KBM-7 (cell line): ENCODE measurements around the gene PPP2R2B.

Experiments
- DNase-seq: peaks from one replicate; pipeline ENCODE4 v3.0.0-alpha.2; 2015
- in situ Hi-C: fragments of 300-500 bp; cut with MboI; formaldehyde crosslinking; loops from 2 replicates; pipeline ENCODE4 v1.14.3; 2020; ENCODE audit warnings: low sequenced_read_pairs, low pct_unique_long_range_greater_than_20kb, mixed read lengths

The PPP2R2B gene

GRCh38 chr5:146683861-146684260 is 194.7 kb downstream of the PPP2R2B start:
- in situ Hi-C loops, result no loop called here
- no peak for DNase-seq

- no peak for DNase-seq
- in situ Hi-C loops, result no loop called here
Measured at GRCh38 chr5:146682899-146683532, 195.5 kb downstream of the PPP2R2B start.

DNA sequence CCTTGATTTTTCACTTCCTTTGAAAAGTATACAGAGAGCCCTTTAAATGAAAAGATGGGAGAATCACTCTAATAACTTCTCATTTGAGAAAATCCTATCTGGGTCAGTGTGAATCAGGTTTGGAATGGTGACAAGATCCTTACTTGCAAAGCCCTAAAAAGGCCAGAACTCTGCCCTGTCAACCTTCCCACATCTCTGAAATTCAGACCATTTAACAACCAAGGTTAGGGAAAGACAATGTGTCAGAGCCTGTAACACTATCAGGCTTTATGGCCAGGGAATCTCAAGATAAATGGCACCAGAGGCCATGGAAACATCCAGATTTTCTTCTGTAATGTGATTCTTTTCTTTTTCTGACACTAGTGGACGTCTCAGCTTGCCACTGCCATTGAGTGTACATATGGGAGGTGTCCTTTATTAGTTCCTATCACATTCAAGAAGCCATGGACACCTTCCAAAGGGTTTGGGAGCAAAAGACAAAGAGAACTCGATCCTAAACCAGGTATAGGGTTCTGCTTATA is 196.9 kb downstream of the PPP2R2B start:
- in situ Hi-C loops, result no loop called here
- no peak for DNase-seq

DNA sequence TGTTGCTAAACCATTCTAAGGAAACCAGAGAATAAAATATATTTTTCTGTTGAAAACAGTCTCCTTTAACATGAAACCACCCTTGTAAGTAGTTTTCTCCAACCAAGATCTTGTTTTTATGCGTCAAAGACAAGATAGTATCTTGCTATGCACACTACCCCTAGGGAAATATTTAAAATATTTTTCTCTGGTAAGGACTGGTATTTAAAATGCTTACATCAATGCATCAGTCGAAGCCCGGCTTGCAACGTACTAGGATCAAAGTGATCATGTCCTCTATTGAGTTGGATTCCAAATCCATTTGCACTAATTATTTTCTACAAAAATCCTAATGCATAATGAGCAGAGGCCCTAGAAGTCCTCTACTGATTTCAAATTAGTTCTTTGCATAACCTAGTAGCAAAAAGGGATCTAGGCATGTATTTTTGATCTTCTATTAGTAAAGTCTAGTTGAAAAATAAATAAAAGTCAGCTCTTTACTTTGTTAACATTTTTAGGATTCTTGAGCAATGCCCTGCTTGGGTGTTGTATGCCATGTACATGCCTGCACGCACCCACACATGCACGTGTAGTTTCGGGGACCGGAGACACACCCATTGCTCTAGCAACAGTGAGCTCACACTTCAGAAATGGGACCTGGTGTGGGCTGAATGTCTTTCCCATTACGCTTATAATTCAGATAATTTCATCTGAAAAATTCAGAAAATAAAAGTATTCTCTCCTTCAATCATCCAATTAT is 197.5 kb downstream of the PPP2R2B start:
- in situ Hi-C loops, result no loop called here
- DNase-seq, result no peak

DNA sequence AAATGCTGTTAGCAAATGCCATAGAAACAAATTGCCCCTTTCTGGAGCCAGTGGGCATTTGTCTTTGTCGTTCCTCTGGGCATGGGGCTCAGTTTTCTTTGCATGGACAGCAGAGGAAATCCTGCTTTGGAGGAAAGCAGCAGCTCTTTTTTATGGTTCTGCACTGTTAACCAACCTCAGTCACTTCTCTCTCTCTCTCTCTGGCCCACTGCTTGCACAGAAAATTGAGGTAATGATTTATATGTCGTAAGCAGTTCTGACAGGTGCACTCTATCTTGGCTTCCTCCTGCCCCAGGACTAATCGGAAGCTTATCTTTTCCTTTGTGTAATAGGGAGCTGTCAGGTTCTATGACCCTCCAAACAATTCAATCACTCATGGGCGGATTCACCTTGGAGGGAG is 202.9 kb downstream of the PPP2R2B start:
- in situ Hi-C loops, result no loop called here
- peak; percentile 68 for DNase-seq

- no peak for DNase-seq
- in situ Hi-C loops, result loop anchor here (25.0 kb wide), 1 partner anchor 289 kb away; no protein-coding TSS in a partner anchor
Measured at GRCh38 chr5:146672866-146673265, 205.7 kb downstream of the PPP2R2B start.

- in situ Hi-C loops, result loop anchor here (25.0 kb wide), 1 partner anchor 291 kb away; no protein-coding TSS in a partner anchor
- DNase-seq, result no peak
Measured at GRCh38 chr5:146671561-146672295, 206.8 kb downstream of the PPP2R2B start.

GRCh38 chr5:146669656-146670055 is 208.9 kb downstream of the PPP2R2B start:
- DNase-seq, result no peak
- in situ Hi-C loops, result loop anchor here (25.0 kb wide), 1 partner anchor 293 kb away; no protein-coding TSS in a partner anchor

DNA sequence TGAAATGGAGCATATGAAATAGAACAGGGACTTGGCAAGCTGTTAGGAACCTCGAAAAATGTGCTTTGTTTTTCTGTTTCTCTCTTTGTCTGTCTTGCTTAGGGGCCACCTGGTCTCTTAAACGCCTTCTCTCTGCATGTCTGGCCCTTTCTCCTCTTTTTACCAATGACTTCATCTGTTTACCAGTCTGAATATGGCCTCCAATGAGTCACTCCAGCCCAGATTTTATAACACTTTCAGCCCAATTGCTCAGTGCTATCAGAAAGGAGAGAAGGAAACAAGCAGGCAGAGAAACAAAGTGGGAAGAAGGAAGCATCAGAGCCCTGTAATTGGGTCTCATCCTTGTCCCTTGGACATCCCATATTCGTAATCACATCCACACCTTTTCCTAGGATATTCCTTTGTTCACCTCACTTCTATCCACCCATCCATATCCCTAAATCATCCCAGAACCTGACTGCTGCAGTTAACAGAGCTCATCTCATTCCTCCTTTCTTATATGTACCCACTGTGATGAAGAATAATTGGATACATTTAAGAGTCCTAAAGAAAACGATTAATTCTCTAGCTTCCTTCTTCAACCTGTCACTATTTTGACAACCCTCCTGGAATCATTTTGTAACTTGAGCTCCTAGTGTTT is 210.8 kb downstream of the PPP2R2B start:
- DNase-seq, result no peak
- in situ Hi-C loops, result loop anchor here (25.0 kb wide), 1 partner anchor 295 kb away; no protein-coding TSS in a partner anchor

- peak; percentile 41 for DNase-seq
- in situ Hi-C loops, result loop anchor here (25.0 kb wide), 1 partner anchor 300 kb away; no protein-coding TSS in a partner anchor
Measured at GRCh38 chr5:146662229-146662628, 216.3 kb downstream of the PPP2R2B start.

DNA sequence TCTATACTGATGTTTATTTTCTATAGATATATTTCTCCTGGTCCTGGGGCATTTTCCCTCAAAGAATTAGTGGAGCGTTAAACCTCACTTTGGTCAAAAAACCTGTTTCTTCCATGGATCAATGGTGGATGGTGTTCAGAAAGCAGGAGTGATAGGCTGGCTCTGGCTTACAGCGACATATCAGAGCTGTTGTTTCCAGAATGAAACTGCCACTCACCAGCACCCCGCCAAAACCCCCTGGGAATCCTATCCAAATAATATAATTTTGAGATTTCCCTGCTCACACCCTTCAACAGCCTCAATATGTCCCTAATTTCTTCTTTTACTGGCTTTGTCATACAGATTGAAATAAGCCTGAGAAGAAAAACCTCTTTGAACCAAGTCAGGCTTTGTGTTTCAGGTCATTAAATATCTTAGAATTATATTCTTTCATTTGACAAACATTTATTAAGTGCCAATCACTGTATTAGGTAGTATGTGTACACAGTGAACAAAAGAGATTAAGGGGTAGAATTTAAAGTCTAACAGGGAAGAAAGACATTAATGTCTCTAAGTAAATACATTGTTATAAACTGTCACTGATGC is 218.1 kb downstream of the PPP2R2B start:
- in situ Hi-C loops, result loop anchor here (25.0 kb wide), 1 partner anchor 302 kb away; no protein-coding TSS in a partner anchor
- DNase-seq, result no peak

GRCh38 chr5:146659961-146660360 is 218.6 kb downstream of the PPP2R2B start:
- in situ Hi-C loops, result loop anchor here (25.0 kb wide), 1 partner anchor 302 kb away; no protein-coding TSS in a partner anchor
- no peak for DNase-seq

GRCh38 chr5:146656703-146657102 is 221.9 kb downstream of the PPP2R2B start:
- DNase-seq, result no peak
- in situ Hi-C loops, result loop anchor here (25.0 kb wide), 1 partner anchor 306 kb away; no protein-coding TSS in a partner anchor

- in situ Hi-C loops, result loop anchor here (25.0 kb wide), 1 partner anchor 309 kb away; no protein-coding TSS in a partner anchor
- DNase-seq, result peak; percentile 22
Measured at GRCh38 chr5:146653560-146653959, 225.0 kb downstream of the PPP2R2B start.

- no peak for DNase-seq
- in situ Hi-C loops, result loop anchor here (25.0 kb wide), 1 partner anchor 310 kb away; no protein-coding TSS in a partner anchor
Measured at GRCh38 chr5:146652547-146652946, 226.0 kb downstream of the PPP2R2B start.

- in situ Hi-C loops, result no loop called here
- no peak for DNase-seq
Measured at GRCh38 chr5:146647656-146648199, 230.8 kb downstream of the PPP2R2B start.

- in situ Hi-C loops, result no loop called here
- no peak for DNase-seq
Measured at GRCh38 chr5:146646441-146646840, 232.1 kb downstream of the PPP2R2B start.

DNA sequence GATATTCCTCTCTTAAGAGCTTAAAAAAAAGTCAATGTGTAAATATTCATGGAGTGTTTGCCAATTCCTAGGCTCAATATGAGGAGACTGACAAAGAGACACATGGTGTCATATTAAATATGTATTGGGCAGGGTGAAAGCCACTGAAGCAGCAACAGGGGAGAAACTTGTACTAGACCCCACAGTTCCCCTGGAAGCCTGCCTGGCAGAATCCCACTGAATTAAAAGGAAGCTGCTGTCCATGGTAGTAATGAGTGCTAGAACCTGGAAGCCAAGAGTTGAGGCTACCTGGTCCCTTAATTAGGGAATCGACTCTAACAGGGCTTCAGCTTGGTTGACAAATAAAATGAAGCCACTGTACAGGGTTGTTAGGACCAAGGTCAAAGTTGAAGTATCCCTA is 233.2 kb downstream of the PPP2R2B start:
- in situ Hi-C loops, result no loop called here
- DNase-seq, result no peak
